Stimulated activated naive CD8-positive, alpha-beta T cell treated with anti-CD3 and anti-CD28 coated beads, Interleukin-15, amount 100 ng/mL, for 72 hours (primary cell): ENCODE data around the gene KRI1.
"Not testable (repeated sequence)": the region's sequence is repeated elsewhere in the genome, so short reads cannot be mapped to it uniquely, and the experiment has no call there.

Source experiments
- ATAC-seq: fragments of 150-1000 bp; cut with Tn5 transposase; 2 replicates; pipeline ENCODE4 v1.10.0; 2021; ENCODE audit warnings: mild to moderate bottlenecking, moderate library complexity
- DNase-seq, 2 donors: peaks; one replicate each; pipeline ENCODE4 v3.0.0; 2021 to 2022
- H3K27ac Mint-ChIP-seq, 2 donors: one replicate each; pipeline ENCODE4 v1.8.0; 2022; ENCODE audit warnings: mild to moderate bottlenecking in 2 of 2, mixed read lengths in 2 of 2, moderate library complexity in 2 of 2
- H3K27me3 Mint-ChIP-seq: one replicate; pipeline ENCODE4 v1.8.0; 2022; ENCODE audit warnings: mixed read lengths
- H3K4me1 Mint-ChIP-seq: one replicate; pipeline ENCODE4 v1.8.0; 2022; ENCODE audit warnings: mild to moderate bottlenecking, mixed read lengths
- H3K4me3 Mint-ChIP-seq, 2 donors: one replicate each; pipeline ENCODE4 v1.8.0; 2022; ENCODE audit warnings: mild to moderate bottlenecking in 2 of 2, mixed read lengths in 2 of 2, moderate library complexity in 1 of 2
- H3K9me3 Mint-ChIP-seq, 2 donors: one replicate each; pipeline ENCODE4 v1.8.0; 2022; ENCODE audit warnings: mixed read lengths in 2 of 2

The KRI1 gene

DNA sequence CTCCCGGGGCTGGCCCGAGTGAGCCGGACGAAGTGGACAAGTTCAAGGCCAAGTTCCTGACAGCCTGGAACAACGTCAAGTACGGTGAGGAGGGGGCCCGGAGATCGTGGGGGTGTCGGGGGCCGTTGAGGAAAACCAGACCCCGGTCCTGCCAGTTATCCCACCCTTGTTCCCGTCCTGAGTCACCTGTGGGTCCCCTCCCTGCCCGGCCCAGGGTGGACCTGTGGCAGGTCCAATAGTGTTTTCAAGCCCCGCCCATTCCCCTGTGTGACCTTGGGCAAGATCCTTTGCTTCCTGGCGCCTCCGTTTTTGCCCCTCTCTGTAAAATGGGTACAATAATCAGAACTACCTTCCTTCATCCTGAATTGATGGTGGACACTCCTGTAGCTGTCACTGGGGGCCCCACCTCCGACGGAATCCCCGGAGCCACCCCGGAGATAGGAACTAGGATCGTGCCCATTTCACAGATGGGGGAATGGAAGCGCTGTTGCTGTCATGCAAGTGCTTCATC, 21.5 kb downstream of the KRI1 start:
- DNase-seq (no peak), ATAC-seq (peak; percentile 6)

DNA sequence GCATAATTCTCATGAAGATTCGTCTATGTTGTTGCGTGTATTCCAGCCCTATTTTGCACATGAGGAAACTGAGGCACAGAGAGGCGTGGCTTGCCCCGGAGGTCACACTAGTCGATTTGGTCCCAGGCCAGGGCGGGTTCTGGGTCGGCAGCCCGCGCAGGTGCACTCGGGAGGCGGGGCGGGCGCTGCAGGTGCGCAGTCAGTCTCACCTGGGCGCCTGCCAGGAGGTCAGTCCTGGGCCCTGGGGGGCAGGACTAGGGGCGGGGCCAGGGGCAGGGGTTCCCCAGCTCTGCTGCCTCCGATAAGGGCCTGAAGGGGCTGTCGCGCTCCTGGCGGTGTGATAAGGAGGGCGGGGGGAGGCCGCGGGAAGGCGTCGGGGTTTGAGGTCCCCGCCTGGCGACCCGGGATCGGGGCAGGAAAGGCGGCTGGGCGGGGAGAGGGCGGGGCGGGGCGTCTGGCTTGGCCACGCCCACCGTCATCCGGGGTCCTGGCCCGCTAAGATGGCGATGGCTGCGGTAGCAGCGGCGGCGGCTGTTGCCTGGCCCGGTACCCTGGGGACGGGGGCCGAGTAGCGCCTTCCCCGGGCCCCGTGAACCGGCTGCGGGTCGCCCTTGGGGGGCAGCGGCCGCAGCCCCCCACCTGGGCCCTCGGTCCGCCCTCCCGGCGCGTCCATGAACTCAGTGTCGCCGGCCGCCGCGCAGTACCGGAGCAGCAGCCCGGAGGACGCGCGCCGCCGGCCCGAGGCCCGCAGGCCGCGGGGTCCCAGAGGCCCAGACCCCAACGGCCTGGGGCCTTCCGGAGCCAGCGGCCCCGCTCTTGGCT, 22.2 kb downstream of the KRI1 start, which contains the start of gene ATG4D:
TSS of gene ATG4D (plus strand) at position 485 of the 822 bp plus-strand sequence. CDS start at position 672, 187 bp downstream.
- peak; percentile 77 to 81 for DNase-seq

More for the DNA sequence above, 21.5 kb downstream of the KRI1 start:
- peaks cover 22% of the 10 kb centered on the region for H3K4me1 Mint-ChIP-seq
- peak overlapping the region; percentile 89 to 93 for H3K4me3 Mint-ChIP-seq
- H3K27ac Mint-ChIP-seq, result peak overlapping the region; percentile 94
- peaks cover 15% of the 10 kb centered on the region for H3K27me3 Mint-ChIP-seq
- no peaks in the 10 kb centered on the region for H3K9me3 Mint-ChIP-seq

GRCh38 chr19:10543059-10543419, 22.8 kb downstream of the KRI1 start:
- Mint-ChIP-seq H3K4me1 (peaks cover 33% of the 10 kb centered on the region), H3K27me3 (peaks cover 28% of the 10 kb centered on the region), H3K4me3 (peak overlapping the region; percentile 80 to 86), H3K9me3 (no peaks in the 10 kb centered on the region), H3K27ac (no peak overlapping the region)
- DNase-seq (no peak), ATAC-seq (no peak)

More for the DNA sequence above, 22.2 kb downstream of the KRI1 start, which contains the start of gene ATG4D:
- peak within 1 kb of the TSS; percentile 89 to 93 for H3K4me3 Mint-ChIP-seq
- H3K9me3 Mint-ChIP-seq, result no peaks in the 10 kb centered on the region
- H3K27me3 Mint-ChIP-seq, result peaks cover 22% of the 10 kb centered on the region
- peak within 1 kb of the TSS; percentile 94 for H3K27ac Mint-ChIP-seq
- H3K4me1 Mint-ChIP-seq, result peaks cover 27% of the 10 kb centered on the region
- ATAC-seq, result peak; percentile 87

- Mint-ChIP-seq H3K4me1 (peaks cover 23% of the 10 kb centered on the region), H3K27me3 (peaks cover 41% of the 10 kb centered on the region)
- DNase-seq, H3K4me3 Mint-ChIP-seq, H3K9me3 Mint-ChIP-seq, H3K27ac Mint-ChIP-seq, ATAC-seq: not testable (repeated sequence)
Measured at GRCh38 chr19:10539016-10539415, 26.8 kb downstream of the KRI1 start.

- ATAC-seq (no peak), DNase-seq (no peak)
- Mint-ChIP-seq H3K27ac (no peak overlapping the region), H3K4me3 (no peak overlapping the region), H3K27me3 (peaks cover 41% of the 10 kb centered on the region), H3K4me1 (peaks cover 20% of the 10 kb centered on the region), H3K9me3 (no peaks in the 10 kb centered on the region)
Measured at GRCh38 chr19:10538204-10538983, 27.4 kb downstream of the KRI1 start.

DNA sequence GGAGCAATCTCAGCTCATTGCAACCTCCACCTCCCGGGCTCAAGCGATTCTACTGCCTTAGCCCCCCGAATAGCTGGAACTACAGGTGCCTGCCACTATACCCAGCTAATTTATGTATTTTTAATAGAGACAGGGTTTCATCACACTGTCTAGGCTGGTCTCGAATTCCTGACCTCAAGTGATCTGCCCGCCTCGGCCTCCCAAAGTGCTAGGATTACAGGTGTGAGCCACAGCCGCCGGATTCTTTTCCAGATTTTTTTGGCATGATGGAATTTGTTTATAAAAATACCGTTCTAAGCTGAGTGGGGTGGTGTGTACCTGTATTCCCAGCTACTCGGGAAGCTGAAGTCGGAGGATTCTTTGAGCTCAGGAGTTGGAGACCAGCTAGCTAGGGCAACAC, 28.1 kb downstream of the KRI1 start:
- Mint-ChIP-seq H3K27ac (no peak overlapping the region), H3K9me3 (no peaks in the 10 kb centered on the region), H3K27me3 (peaks cover 41% of the 10 kb centered on the region), H3K4me1 (peaks cover 17% of the 10 kb centered on the region), H3K4me3 (no peak overlapping the region)
- no peak for DNase-seq
- no peak for ATAC-seq

DNA sequence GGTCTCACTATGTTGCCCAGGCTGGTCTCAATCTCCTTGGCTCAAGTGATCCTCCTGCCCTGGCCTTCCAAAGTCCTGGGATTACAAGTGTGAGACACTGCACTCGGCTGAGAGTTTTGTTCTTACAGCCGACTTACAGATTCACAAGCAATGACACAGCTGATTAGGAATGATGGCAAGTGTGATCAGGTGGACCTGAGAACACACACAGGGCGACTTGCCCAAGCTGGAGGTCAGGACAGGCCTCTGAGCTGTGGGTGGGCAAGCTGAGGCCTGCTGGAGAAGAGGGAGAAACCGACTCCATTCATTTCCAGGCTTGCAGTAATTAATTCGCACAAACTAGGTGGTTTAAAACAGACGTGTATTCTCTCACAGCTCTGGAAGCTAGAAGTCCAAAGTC, 30.2 kb downstream of the KRI1 start:
- DNase-seq (no peak), ATAC-seq (no peak)
- Mint-ChIP-seq H3K4me3 (no peak overlapping the region), H3K4me1 (peaks cover 11% of the 10 kb centered on the region), H3K9me3 (peaks cover 0 to 5% of the 10 kb centered on the region in 2 donors), H3K27ac (no peak overlapping the region), H3K27me3 (peaks cover 39% of the 10 kb centered on the region)

- DNase-seq (no peak), ATAC-seq (no peak)
- H3K27ac Mint-ChIP-seq, result no peak overlapping the region
- H3K4me3 Mint-ChIP-seq, result no peak overlapping the region
- H3K27me3 Mint-ChIP-seq, result peaks cover 21% of the 10 kb centered on the region
- peaks cover 8% of the 10 kb centered on the region for H3K4me1 Mint-ChIP-seq
- peaks cover 0 to 5% of the 10 kb centered on the region in 2 donors for H3K9me3 Mint-ChIP-seq
Measured at GRCh38 chr19:10533646-10534386, 32.0 kb downstream of the KRI1 start.

DNA sequence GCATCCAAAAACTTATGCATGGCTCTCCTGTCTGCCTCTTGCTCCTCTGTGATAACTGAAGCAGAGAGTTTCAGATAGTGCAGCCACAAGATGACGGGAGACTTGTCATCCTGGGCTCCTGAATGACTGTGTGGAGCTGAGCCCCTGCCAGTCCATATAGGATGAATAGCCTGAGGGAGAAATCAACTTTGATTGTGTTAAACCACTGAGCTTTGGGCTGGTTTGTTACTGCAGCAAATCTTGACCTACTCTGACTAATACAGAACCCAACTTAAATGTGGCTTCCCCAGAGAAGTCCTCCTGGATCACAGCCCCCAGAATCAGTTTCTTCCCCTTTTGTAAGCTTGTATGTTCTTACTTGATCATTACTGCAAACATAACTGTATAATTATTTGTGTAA, 33.4 kb downstream of the KRI1 start:
- ATAC-seq (no peak), DNase-seq (no peak)
- Mint-ChIP-seq H3K9me3 (peaks cover 0 to 5% of the 10 kb centered on the region in 2 donors), H3K27ac (no peak overlapping the region), H3K27me3 (peaks cover 10% of the 10 kb centered on the region), H3K4me1 (no peaks in the 10 kb centered on the region), H3K4me3 (no peak overlapping the region)

DNA sequence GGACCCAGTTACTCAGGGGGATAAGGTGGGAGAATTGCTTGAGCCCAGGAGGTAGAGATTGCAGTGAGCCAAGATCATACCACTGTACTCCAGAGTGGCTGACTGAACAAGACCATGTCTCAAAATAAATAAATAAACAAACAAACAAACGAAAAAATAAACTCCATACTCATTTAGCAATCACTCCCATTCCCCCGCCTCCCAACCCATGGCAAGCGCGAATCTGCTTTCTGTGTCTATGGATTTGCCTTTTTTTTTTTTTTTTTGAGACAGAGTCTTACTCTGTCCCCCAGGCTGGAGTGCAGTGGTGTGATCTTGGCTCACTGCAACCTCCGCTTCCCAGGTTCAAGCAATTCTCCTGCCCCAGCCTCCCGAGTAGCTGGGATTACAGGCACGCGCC, 38.9 kb downstream of the KRI1 start:
- not testable (repeated sequence) for DNase-seq, H3K4me3 Mint-ChIP-seq, H3K9me3 Mint-ChIP-seq, H3K27me3 Mint-ChIP-seq, ATAC-seq, H3K4me1 Mint-ChIP-seq, H3K27ac Mint-ChIP-seq

GRCh38 chr19:10525636-10526035, 40.2 kb downstream of the KRI1 start:
- DNase-seq (no peak), ATAC-seq (no peak)
- Mint-ChIP-seq H3K4me3 (no peak overlapping the region), H3K27me3 (no peaks in the 10 kb centered on the region), H3K4me1 (no peaks in the 10 kb centered on the region), H3K27ac (no peak overlapping the region), H3K9me3 (no peaks in the 10 kb centered on the region)

- no peak overlapping the region for H3K4me3 Mint-ChIP-seq
Measured at GRCh38 chr19:10523135-10523636, 42.6 kb downstream of the KRI1 start.

DNA sequence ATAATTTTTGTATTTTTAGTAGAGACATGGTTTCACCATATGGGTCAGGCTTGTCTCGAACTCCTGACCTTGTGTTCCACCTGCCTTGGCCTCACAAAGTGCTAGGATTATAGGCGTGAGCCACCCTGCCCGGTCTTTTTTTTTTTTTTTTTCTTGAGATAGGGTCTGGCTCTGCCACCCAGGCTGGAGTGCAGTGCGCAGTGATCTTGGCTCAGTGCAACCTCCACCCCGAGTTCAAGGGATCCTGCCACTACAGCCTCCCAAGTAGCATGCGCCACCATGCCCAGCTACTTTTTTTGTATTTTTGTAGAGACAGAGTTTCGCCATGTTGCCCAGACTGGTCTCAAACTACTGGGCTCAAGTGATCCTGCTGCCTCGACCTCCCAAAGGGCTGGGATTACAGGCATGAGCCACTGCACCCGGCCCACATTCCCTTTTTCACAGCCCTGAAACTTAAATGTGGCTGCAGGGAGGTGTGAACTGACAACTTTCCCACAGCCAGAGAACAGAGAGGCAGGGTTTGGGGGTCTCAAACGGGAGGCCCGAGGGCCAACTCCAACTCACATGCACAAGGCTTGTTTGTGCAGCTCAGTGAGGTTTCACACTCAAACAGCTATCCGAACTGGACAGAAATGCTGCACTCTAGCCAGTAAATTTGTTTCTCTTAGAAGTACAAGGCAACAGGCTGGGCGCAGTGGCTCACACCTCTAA, 44.2 kb downstream of the KRI1 start:
- H3K4me1 Mint-ChIP-seq, result peaks cover 26% of the 10 kb centered on the region
- H3K27me3 Mint-ChIP-seq, result peaks cover 33% of the 10 kb centered on the region
- no peak overlapping the region for H3K4me3 Mint-ChIP-seq
- no peak for DNase-seq
- no peaks in the 10 kb centered on the region for H3K9me3 Mint-ChIP-seq
- H3K27ac Mint-ChIP-seq, result no peak overlapping the region
- ATAC-seq, result no peak

More at GRCh38 chr19:10523135-10523636, 42.6 kb downstream of the KRI1 start:
- Mint-ChIP-seq H3K9me3 (no peaks in the 10 kb centered on the region), H3K27ac (no peak overlapping the region), H3K4me1 (peaks cover 16% of the 10 kb centered on the region), H3K27me3 (peaks cover 21% of the 10 kb centered on the region)
- DNase-seq (no peak), ATAC-seq (no peak)

DNA sequence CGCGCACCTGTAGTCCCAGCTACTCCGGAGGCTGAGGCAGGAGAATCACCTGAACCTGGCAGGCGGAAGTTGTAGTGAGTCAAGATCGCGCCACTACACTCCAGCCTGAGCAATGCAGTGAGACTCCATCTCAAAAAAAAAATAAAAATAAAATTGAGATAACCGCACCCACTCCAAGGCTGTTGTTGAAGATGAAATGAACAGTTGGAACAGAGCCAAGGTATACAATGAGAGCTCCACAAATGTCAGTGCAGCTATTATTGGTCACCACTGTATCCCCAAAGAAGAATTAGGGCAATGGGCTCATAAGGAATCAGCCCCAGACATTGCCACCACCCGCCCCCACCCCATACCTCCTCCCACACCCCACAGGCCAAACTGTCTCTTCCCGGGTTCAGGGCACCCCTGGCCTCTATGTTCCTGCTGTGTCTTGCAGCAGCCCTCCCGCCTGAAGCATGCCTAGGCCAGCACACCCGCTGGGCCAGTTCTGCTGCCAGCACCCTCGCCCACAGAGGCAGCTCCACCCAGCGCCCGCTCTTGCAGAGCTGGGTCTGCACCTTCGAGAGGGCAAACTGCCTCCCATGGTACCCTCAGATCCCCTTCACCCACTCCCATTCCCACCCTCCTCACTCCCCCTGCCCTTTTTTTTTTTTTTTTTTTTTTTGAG, 45.0 kb downstream of the KRI1 start:
- ATAC-seq (no peak), DNase-seq (no peak)
- no peak overlapping the region for H3K27ac Mint-ChIP-seq
- no peak overlapping the region for H3K4me3 Mint-ChIP-seq
- no peaks in the 10 kb centered on the region for H3K9me3 Mint-ChIP-seq
- H3K27me3 Mint-ChIP-seq, result peaks cover 41% of the 10 kb centered on the region
- peaks cover 28% of the 10 kb centered on the region for H3K4me1 Mint-ChIP-seq
